Nephron progenitor cell (in vitro differentiated cells): ENCODE measurements around the gene MGAT4B.

Source experiments
- DNase-seq: peaks from one replicate; pipeline ENCODE4 v3.0.0; 2021
- H3K27ac Mint-ChIP-seq: 2 replicates; pipeline ENCODE4 v1.8.0; 2021; ENCODE audit warnings: mild to moderate bottlenecking, moderate library complexity, mixed read lengths
- H3K27me3 Mint-ChIP-seq: 2 replicates; pipeline ENCODE4 v1.8.0; 2021; ENCODE audit warnings: mild to moderate bottlenecking, low read depth, mixed read lengths; ENCODE audit not compliant: poor library complexity
- H3K36me3 Mint-ChIP-seq: 2 replicates; pipeline ENCODE4 v1.8.0; 2021; ENCODE audit warnings: low read depth, mixed read lengths
- H3K4me1 Mint-ChIP-seq: 2 replicates; pipeline ENCODE4 v1.8.0; 2021; ENCODE audit warnings: mixed read lengths
- H3K4me3 Mint-ChIP-seq: 2 replicates; pipeline ENCODE4 v1.8.0; 2021; ENCODE audit warnings: mild to moderate bottlenecking, moderate library complexity, mixed read lengths
- H3K9me3 Mint-ChIP-seq: 2 replicates; pipeline ENCODE4 v1.8.0; 2021; ENCODE audit warnings: mild to moderate bottlenecking, moderate library complexity, mixed read lengths
- CTCF ChIP-seq: fragments of 200-600 bp; sonication (generic); IDR thresholded peaks from 2 replicates; pipeline ENCODE4 v1.5.0; 2021; ENCODE audit warnings: antibody characterized with exemption

Gene MGAT4B

GRCh38 chr5:179799644-179799973, 7.1 kb downstream of the MGAT4B start:
- no peak for TF ChIP-seq CTCF
- Mint-ChIP-seq H3K27ac (no peak overlapping the region), H3K36me3 (peaks cover 24% of the 10 kb centered on the region), H3K4me3 (no peak overlapping the region), H3K9me3 (no peaks in the 10 kb centered on the region), H3K27me3 (peaks cover 6% of the 10 kb centered on the region), H3K4me1 (peaks cover 40% of the 10 kb centered on the region)
- no peak for DNase-seq

GRCh38 chr5:179798771-179799643, 7.7 kb downstream of the MGAT4B start:
- no peak overlapping the region for H3K4me3 Mint-ChIP-seq
- DNase-seq: no peak

DNA sequence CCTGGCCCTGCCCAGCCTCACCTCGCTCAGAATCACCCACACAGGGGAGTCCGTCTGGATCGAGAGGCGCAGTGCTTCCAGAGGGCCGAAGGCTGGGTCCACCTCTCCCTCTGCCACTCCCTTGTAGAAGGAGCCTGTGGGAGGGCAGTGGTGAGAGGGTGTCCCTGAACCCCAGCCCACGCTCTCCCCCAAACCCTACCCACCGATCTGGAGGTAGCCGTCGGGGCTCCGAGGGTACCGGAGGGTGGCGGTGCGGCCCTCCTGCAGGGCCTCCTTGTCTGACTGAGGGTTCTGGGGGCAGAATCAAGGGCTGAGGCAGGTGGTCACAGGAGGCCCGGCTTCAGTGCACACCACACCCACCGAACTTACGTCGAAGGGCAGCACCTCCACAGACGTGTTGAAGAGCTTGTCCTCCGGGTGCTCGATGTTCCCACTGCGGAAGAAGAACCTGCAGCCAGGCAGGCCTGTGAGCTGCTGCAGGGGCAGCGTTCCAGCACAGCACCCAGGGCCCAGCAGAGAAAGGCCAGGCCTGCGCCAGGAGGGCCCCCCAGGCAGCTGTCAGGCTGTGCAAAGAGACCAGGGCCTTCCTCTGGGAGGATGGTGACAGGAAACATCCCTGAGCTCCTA, 8.4 kb downstream of the MGAT4B start:
- no peak for DNase-seq
- Mint-ChIP-seq H3K4me3 (no peak overlapping the region), H3K27me3 (peaks cover 6% of the 10 kb centered on the region), H3K9me3 (no peaks in the 10 kb centered on the region), H3K27ac (no peak overlapping the region), H3K4me1 (peaks cover 28% of the 10 kb centered on the region), H3K36me3 (peaks cover 24% of the 10 kb centered on the region)
- no peak for TF ChIP-seq CTCF

More at GRCh38 chr5:179798771-179799643, 7.7 kb downstream of the MGAT4B start:
- no peak overlapping the region for H3K27ac Mint-ChIP-seq
- peaks cover 6% of the 10 kb centered on the region for H3K27me3 Mint-ChIP-seq
- peaks cover 24% of the 10 kb centered on the region for H3K36me3 Mint-ChIP-seq
- peaks cover 35% of the 10 kb centered on the region for H3K4me1 Mint-ChIP-seq
- no peaks in the 10 kb centered on the region for H3K9me3 Mint-ChIP-seq
- no peak for TF ChIP-seq CTCF

DNA sequence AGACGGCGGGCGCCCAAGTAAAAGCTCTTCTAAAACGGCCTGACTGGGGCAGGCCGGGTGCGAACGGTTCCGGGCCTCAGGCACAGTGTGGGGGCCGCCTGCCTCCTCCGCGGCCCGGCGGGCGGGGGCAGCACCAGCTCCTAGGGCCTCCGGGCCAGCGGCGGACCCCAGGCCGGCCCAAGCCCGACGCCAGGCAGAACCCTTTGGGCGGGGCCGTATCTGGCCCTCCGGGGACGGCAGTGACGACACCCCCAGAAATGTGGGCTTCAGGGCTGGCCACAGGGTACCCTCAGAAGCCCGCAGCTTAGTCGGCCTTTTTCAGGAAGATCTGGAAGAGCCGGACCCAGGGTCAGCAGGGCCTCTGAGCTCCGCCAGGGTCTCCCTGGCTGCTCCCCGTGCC, 8.9 kb downstream of the MGAT4B start:
- Mint-ChIP-seq H3K36me3 (peaks cover 24% of the 10 kb centered on the region), H3K9me3 (no peaks in the 10 kb centered on the region), H3K4me1 (peaks cover 24% of the 10 kb centered on the region), H3K27me3 (peaks cover 6% of the 10 kb centered on the region), H3K4me3 (no peak overlapping the region), H3K27ac (peak overlapping the region; percentile 25)
- no peak for TF ChIP-seq CTCF
- DNase-seq: no peak

- Mint-ChIP-seq H3K9me3 (no peaks in the 10 kb centered on the region), H3K4me1 (peaks cover 17% of the 10 kb centered on the region), H3K27ac (no peak overlapping the region), H3K27me3 (peaks cover 6% of the 10 kb centered on the region), H3K36me3 (peaks cover 22% of the 10 kb centered on the region), H3K4me3 (peak overlapping the region; percentile 76)
- DNase-seq: no peak
- TF ChIP-seq CTCF: no peak
These were observed 9.6 kb downstream of the MGAT4B start for GRCh38 chr5:179796877-179797608.
